ENCODE results near the gene CFAP141.
A peak's percentile ranks its signal among the peaks of the same experiment; 100 is the strongest.

CFAP141 gene

GRCh38 chr1:154221278-154222001 lies 15.3 kb upstream of the CFAP141 start:
- peak overlapping the region; percentile 97 for H3K4me3 ChIP-seq (ENCODE audit: low read depth, low read length)
- no peak for DNase-seq (ENCODE audit: low read depth)
- no peak for TF ChIP-seq CTCF (IDR thresholded peaks at IDR 0.05; ENCODE audit: control insufficient read depth, extremely low read depth, insufficient read depth)

GRCh38 chr1:154220970-154221277 lies 14.8 kb upstream of the CFAP141 start:
- H3K4me3 ChIP-seq (ENCODE audit: low read depth, low read length), result peak overlapping the region; percentile 97
- TF ChIP-seq CTCF (IDR thresholded peaks at IDR 0.05; ENCODE audit: control insufficient read depth, extremely low read depth, insufficient read depth), result no peak

GRCh38 chr1:154220071-154220969 lies 14.2 kb upstream of the CFAP141 start, which contains the start of gene UBAP2L:
Gene UBAP2L, plus strand, starts transcription at chr1:154220955. Its CDS starts 4,169 bp downstream, at chr1:154225124.
- TF ChIP-seq CTCF (IDR thresholded peaks at IDR 0.05; ENCODE audit: control insufficient read depth, extremely low read depth, insufficient read depth), result no peak
- peak within 1 kb of the TSS; percentile 97 for H3K4me3 ChIP-seq (ENCODE audit: low read depth, low read length)
- peak; percentile 98 for DNase-seq (ENCODE audit: low read depth)

More at GRCh38 chr1:154220970-154221277, 14.8 kb upstream of the CFAP141 start:
- DNase-seq (ENCODE audit: low read depth), result no peak

- peak overlapping the region; percentile 97 for H3K4me3 ChIP-seq (ENCODE audit: low read depth, low read length)
- no peak for TF ChIP-seq CTCF (IDR thresholded peaks at IDR 0.05; ENCODE audit: control insufficient read depth, extremely low read depth, insufficient read depth)
- no peak for DNase-seq (ENCODE audit: low read depth)
Observed at GRCh38 chr1:154219541-154219940, 13.4 kb upstream of the CFAP141 start.

- no peak for TF ChIP-seq CTCF (IDR thresholded peaks at IDR 0.05; ENCODE audit: control insufficient read depth, extremely low read depth, insufficient read depth)
- DNase-seq (ENCODE audit: low read depth), result no peak
- H3K4me3 ChIP-seq (ENCODE audit: low read depth, low read length), result peak overlapping the region; percentile 97
Observed at GRCh38 chr1:154218545-154218944, 12.4 kb upstream of the CFAP141 start.

GRCh38 chr1:154213274-154213673 lies 7.1 kb upstream of the CFAP141 start:
- no peak overlapping the region for H3K4me3 ChIP-seq (ENCODE audit: low read depth, low read length)
- no peak for DNase-seq (ENCODE audit: low read depth)
- TF ChIP-seq CTCF (IDR thresholded peaks at IDR 0.05; ENCODE audit: control insufficient read depth, extremely low read depth, insufficient read depth), result no peak
